ENCODE measurements around the gene NTN5.

The NTN5 gene

GRCh38 chr19:48629599-48630295 lies 43.1 kb downstream of the NTN5 start:
- no peak for DNase-seq

- DNase-seq = no peak
Measured at GRCh38 chr19:48629297-48629598, 43.6 kb downstream of the NTN5 start.

GRCh38 chr19:48628486-48629296 lies 44.1 kb downstream of the NTN5 start:
- DNase-seq = no peak

DNA sequence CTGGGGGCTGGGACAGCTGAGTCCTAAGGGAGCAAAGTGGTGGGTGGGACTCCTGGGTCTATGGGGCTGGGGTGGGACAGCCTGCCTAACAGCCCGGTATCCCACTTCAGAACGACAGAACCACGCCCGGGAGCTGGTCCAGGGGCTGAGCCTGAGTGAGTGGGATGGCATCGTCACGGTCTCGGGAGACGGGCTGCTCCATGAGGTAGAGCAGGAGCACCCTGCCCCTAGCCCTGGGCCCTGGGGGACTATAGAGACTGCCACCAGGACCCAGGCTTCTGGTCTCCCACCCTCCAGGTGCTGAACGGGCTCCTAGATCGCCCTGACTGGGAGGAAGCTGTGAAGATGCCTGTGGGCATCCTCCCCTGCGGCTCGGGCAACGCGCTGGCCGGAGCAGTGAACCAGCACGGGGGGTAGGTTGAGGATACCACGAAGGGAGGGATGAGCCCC lies 44.9 kb downstream of the NTN5 start:
- DNase-seq = no peak

GRCh38 chr19:48627201-48627864 lies 45.5 kb downstream of the NTN5 start:
- no peak for DNase-seq

DNA sequence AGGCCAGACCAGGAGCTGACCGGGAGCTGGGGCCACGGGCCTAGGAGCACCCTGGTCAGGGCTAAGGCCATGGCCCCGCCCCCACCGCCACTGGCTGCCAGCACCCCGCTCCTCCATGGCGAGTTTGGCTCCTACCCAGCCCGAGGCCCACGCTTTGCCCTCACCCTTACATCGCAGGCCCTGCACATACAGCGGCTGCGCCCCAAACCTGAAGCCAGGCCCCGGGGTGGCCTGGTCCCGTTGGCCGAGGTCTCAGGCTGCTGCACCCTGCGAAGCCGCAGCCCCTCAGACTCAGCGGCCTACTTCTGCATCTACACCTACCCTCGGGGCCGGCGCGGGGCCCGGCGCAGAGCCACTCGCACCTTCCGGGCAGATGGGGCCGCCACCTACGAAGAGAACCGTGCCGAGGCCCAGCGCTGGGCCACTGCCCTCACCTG lies 46.9 kb downstream of the NTN5 start:
- DNase-seq = no peak

GRCh38 chr19:48624791-48625723 lies 47.8 kb downstream of the NTN5 start:
- no peak for DNase-seq

- DNase-seq = peak; percentile 98 to 99
Measured at GRCh38 chr19:48624067-48624594, 48.7 kb downstream of the NTN5 start.

GRCh38 chr19:48623556-48624066 lies 49.2 kb downstream of the NTN5 start:
- DNase-seq = no peak

GRCh38 chr19:48619692-48620585 lies 52.9 kb downstream of the NTN5 start:
- no peak for DNase-seq

GRCh38 chr19:48618916-48619691 lies 53.7 kb downstream of the NTN5 start, which contains the start of the genes RPL18 and SPHK2:
Gene RPL18, minus strand, starts transcription at chr19:48619178. Its CDS starts 35 bp downstream, at chr19:48619143.
Gene SPHK2, plus strand, starts transcription at chr19:48619506. Its CDS starts 1,009 bp downstream, at chr19:48620515.
- DNase-seq = peak; percentile 98 to 100

GRCh38 chr19:48618278-48618915 lies 54.4 kb downstream of the NTN5 start:
- DNase-seq = no peak

DNA sequence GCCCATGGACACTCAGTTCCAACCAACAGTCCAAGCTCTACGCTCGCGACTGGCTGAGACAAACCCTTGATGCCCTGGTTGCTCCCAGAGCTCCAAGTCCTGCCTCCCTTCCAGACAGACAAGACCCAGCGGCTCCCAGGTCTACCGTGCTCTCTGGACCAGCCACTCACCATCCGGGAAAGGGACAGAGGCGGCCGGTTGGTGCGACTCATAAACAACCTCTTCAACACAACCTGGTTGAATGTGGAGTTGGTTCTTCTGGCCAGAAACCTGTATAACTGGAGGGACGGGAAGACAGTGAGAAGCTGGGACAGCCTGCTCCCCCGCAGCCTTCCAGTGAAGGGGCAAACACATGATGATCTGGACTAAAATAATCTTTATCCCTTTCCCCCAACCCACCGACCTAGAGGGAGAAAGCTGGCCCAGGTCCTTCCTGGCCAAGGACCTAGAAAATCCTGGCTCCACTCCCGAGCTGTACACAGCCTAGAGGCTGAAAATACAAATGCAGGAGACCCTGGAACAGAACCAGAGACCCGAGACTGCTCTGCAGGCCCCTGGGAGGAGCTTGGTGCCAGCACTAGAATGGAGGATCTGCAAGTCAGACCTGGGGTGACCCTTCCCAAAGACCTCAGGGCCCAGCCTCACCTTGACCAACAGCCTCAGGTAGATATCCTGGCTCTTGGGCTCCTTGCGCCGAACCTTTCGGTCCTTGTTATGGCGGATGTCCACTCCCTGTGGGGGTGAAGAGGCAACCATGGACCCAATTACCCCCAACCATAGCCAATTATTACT lies 55.5 kb downstream of the NTN5 start:
- no peak for DNase-seq

DNA sequence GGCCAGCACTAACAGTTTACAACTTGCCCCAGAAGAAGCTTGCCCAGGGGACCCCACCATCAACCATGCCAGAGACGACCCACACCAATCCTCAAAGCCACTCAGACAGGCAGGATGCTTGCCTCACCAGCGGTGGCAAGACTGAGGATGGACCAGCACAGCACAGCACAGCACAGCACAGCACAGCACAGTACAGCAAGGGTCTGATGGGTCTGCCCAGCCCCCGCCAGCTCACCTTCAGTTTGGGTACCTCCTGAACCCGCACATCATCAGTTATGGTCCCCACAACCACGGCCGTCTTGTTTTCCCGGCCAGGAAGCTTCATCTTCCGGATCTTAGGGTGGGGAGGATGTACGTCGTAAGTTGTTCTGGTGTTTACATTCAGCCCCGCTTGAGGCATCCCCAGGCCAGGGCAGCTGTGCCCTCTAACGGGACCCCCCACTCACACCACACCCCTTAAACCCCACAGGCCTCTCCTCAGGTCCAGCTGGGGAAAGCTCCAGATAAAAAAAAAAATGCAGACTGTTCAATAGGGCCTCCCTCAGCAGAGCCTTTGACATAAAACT lies 56.2 kb downstream of the NTN5 start:
- DNase-seq = no peak

GRCh38 chr19:48616041-48616436 lies 56.8 kb downstream of the NTN5 start:
- DNase-seq = no peak

- no peak for DNase-seq
Measured at GRCh38 chr19:48615231-48616040, 57.4 kb downstream of the NTN5 start.

Data from hippocampal formation (tissue), 2 donors.